MCF 10A (cell line): Measurements from ENCODE around the gene SOX9. TPM values are rescaled to one million over a fixed set of nuclear protein-coding genes. Genes with fewer than 3 reads are reported as not detected.

ENCODE experiments used
- BruUV-seq: library from RNA; stranded (reverse); fragments of 400-500 nt; replicated peaks from 2 replicates; lab custom pipeline; 2021; lab: Mats Ljungman, UMichigan
- CTCF ChIA-PET: fragments of 300-600 bp; sonication (Branson Sonifier 250); formaldehyde crosslinking; extraction: SDS; loops from one replicate; lab custom pipeline; 2021; ENCODE audit warnings: antibody characterized with exemption, inconsistent platforms; lab: Yijun Ruan, JAX
- POLR2A ChIA-PET: fragments of 300-600, 350-650 bp; sonication (Branson Sonifier 250); formaldehyde crosslinking; extraction: SDS; loops from one replicate; lab custom pipeline; 2020; ENCODE audit warnings: antibody characterized with exemption, inconsistent platforms; lab: Yijun Ruan, JAX
- DNase-seq: peaks from one replicate; pipeline ENCODE4 v3.0.0-alpha.2; 2018; ENCODE audit not compliant: unreplicated experiment
- H3K27ac Mint-ChIP-seq: one replicate; pipeline ENCODE4 v1.8.0; 2022; ENCODE audit warnings: mild to moderate bottlenecking, low read depth, mixed read lengths; ENCODE audit not compliant: unreplicated experiment
- H3K27me3 Mint-ChIP-seq: one replicate; pipeline ENCODE4 v1.8.0; 2022; ENCODE audit warnings: mixed read lengths; ENCODE audit not compliant: insufficient read depth, unreplicated experiment
- H3K36me3 Mint-ChIP-seq: one replicate; pipeline ENCODE4 v1.8.0; 2022; ENCODE audit warnings: mild to moderate bottlenecking, moderate library complexity, mixed read lengths; ENCODE audit not compliant: insufficient read depth, unreplicated experiment
- H3K4me1 Mint-ChIP-seq: one replicate; pipeline ENCODE4 v1.8.0; 2022; ENCODE audit warnings: mixed read lengths; ENCODE audit not compliant: insufficient read depth, unreplicated experiment
- H3K4me3 Mint-ChIP-seq: one replicate; pipeline ENCODE4 v1.8.0; 2022; ENCODE audit warnings: mild to moderate bottlenecking, moderate library complexity, mixed read lengths; ENCODE audit not compliant: unreplicated experiment
- H3K9me3 Mint-ChIP-seq: one replicate; pipeline ENCODE4 v1.8.0; 2022; ENCODE audit warnings: mixed read lengths; ENCODE audit not compliant: unreplicated experiment
- CTCF ChIP-seq: fragments of 200-600 bp; IDR thresholded peaks from one replicate; pipeline ENCODE4 v1.8.0; 2022; ENCODE audit warnings: antibody characterized with exemption, mild to moderate bottlenecking; ENCODE audit not compliant: unreplicated experiment
- intact Hi-C: fragments of 100-400 bp; cut with micrococcal nuclease; formaldehyde crosslinking; loops from 2 replicates; pipeline ENCODE4 v1.14.1; 2022
- total RNA-seq: library from RNA; stranded (reverse); gene quantifications from 2 replicates; pipeline ENCODE4 v1.2.3, GENCODE V29; 2022

Gene SOX9
- total RNA-seq, 1 experiment from 2014 or later: 2.6 TPM

- POLR2A ChIA-PET: interaction anchor here (0.6 kb wide), 1 partner anchor 612 kb away, joined by 3 read pairs; no protein-coding TSS in a partner anchor
- Mint-ChIP-seq H3K27me3 (peaks cover 12% of the 10 kb centered on the region), H3K9me3 (no peaks in the 10 kb centered on the region), H3K27ac (no peak overlapping the region), H3K4me1 (peaks cover 3% of the 10 kb centered on the region), H3K36me3 (no peaks in the 10 kb centered on the region), H3K4me3 (no peak overlapping the region)
- CTCF ChIA-PET: no interaction called here
- no TSS peak for BruUV-seq
- DNase-seq: no peak
- intact Hi-C loops: no loop called here
- TF ChIP-seq CTCF: no peak
Observed at GRCh38 chr17:72169823-72170222, 49.0 kb downstream of the SOX9 start.

GRCh38 chr17:72171703-72172667, 51.2 kb downstream of the SOX9 start:
- H3K4me1 Mint-ChIP-seq: peaks cover 6% of the 10 kb centered on the region
- DNase-seq: peak; percentile 42

GRCh38 chr17:72173499-72174116, 52.8 kb downstream of the SOX9 start:
- Mint-ChIP-seq H3K4me1 (peaks cover 6% of the 10 kb centered on the region), H3K27me3 (peaks cover 12% of the 10 kb centered on the region), H3K36me3 (no peaks in the 10 kb centered on the region), H3K4me3 (no peak overlapping the region), H3K9me3 (no peaks in the 10 kb centered on the region), H3K27ac (no peak overlapping the region)
- intact Hi-C loops: no loop called here
- no peak for DNase-seq
- ChIA-PET POLR2A (interaction anchor here (0.7 to 1.2 kb wide), 2 partner anchors 11 to 1126 kb away, joined by 3 read pairs; no protein-coding TSS in a partner anchor), CTCF (interaction anchor here (0.6 kb wide), 1 partner anchor 45 kb away, joined by 3 read pairs; no protein-coding TSS in a partner anchor)
- BruUV-seq: no TSS peak
- TF ChIP-seq CTCF: no peak

More at GRCh38 chr17:72171703-72172667, 51.2 kb downstream of the SOX9 start:
- ChIA-PET POLR2A (interaction anchor here (0.6 kb wide), 1 partner anchor 192 kb away, joined by 3 read pairs; no protein-coding TSS in a partner anchor), CTCF (interaction anchor here (0.6 kb wide), 4 partner anchors 23 to 1399 kb away, joined by 3 read pairs; no protein-coding TSS in a partner anchor)
- Mint-ChIP-seq H3K36me3 (no peaks in the 10 kb centered on the region), H3K4me3 (no peak overlapping the region), H3K9me3 (no peaks in the 10 kb centered on the region), H3K27me3 (peaks cover 12% of the 10 kb centered on the region), H3K27ac (no peak overlapping the region)
- TF ChIP-seq CTCF: no peak
- no TSS peak for BruUV-seq
- intact Hi-C loops: no loop called here

GRCh38 chr17:72175263-72175662, 54.4 kb downstream of the SOX9 start:
- TF ChIP-seq CTCF: no peak
- Mint-ChIP-seq H3K9me3 (no peaks in the 10 kb centered on the region), H3K4me3 (no peak overlapping the region), H3K27ac (no peak overlapping the region), H3K27me3 (peaks cover 12% of the 10 kb centered on the region), H3K4me1 (peaks cover 6% of the 10 kb centered on the region), H3K36me3 (no peaks in the 10 kb centered on the region)
- BruUV-seq: no TSS peak
- intact Hi-C loops: no loop called here
- DNase-seq: no peak
- POLR2A ChIA-PET: interaction anchor here (0.7 kb wide), 1 partner anchor 448 kb away, joined by 3 read pairs; no protein-coding TSS in a partner anchor
- CTCF ChIA-PET: interaction anchor here (0.8 kb wide), 1 partner anchor 333 kb away, joined by 3 read pairs; no protein-coding TSS in a partner anchor
